ENCODE data around the gene TMEM202.
"Not testable (repeated sequence)": the region's sequence is repeated elsewhere in the genome, so short reads cannot be mapped to it uniquely, and the experiment has no call there.

Gene TMEM202

DNA sequence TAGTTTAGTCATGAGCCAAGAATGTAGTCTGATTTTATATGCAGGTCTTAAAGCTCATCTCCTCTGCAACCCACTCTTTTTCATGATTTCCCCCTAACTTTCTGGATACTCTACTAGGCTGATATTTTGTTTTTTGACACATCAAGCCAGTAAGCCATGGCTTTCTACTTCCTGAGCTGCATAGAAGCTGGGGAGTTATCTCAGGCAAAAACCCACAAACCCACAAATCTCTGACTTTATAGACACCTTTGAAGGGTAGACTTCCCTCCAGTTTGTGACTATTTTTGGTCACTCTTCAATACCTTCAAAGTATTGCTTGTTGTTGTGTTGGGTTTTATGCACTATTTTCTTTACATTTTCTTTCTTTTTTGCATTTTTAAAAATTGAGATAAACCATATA lies 28.6 kb downstream of the TMEM202 start:
- no peaks in the 10 kb centered on the region for H3K27me3 ChIP-seq (ENCODE audit: insufficient read depth, poor library complexity, severe bottlenecking)
- no peak for DNase-seq (ENCODE audit: low read depth in 1 of 2, low spot score in 1 of 2)
- TF ChIP-seq, protein P1, sequence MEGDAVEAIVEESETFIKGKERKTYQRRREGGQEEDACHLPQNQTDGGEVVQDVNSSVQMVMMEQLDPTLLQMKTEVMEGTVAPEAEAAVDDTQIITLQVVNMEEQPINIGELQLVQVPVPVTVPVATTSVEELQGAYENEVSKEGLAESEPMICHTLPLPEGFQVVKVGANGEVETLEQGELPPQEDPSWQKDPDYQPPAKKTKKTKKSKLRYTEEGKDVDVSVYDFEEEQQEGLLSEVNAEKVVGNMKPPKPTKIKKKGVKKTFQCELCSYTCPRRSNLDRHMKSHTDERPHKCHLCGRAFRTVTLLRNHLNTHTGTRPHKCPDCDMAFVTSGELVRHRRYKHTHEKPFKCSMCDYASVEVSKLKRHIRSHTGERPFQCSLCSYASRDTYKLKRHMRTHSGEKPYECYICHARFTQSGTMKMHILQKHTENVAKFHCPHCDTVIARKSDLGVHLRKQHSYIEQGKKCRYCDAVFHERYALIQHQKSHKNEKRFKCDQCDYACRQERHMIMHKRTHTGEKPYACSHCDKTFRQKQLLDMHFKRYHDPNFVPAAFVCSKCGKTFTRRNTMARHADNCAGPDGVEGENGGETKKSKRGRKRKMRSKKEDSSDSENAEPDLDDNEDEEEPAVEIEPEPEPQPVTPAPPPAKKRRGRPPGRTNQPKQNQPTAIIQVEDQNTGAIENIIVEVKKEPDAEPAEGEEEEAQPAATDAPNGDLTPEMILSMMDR (IDR thresholded peaks at IDR 0.05; ENCODE audit: insufficient read depth, low read length): no peak
- TF ChIP-seq, protein P2, sequence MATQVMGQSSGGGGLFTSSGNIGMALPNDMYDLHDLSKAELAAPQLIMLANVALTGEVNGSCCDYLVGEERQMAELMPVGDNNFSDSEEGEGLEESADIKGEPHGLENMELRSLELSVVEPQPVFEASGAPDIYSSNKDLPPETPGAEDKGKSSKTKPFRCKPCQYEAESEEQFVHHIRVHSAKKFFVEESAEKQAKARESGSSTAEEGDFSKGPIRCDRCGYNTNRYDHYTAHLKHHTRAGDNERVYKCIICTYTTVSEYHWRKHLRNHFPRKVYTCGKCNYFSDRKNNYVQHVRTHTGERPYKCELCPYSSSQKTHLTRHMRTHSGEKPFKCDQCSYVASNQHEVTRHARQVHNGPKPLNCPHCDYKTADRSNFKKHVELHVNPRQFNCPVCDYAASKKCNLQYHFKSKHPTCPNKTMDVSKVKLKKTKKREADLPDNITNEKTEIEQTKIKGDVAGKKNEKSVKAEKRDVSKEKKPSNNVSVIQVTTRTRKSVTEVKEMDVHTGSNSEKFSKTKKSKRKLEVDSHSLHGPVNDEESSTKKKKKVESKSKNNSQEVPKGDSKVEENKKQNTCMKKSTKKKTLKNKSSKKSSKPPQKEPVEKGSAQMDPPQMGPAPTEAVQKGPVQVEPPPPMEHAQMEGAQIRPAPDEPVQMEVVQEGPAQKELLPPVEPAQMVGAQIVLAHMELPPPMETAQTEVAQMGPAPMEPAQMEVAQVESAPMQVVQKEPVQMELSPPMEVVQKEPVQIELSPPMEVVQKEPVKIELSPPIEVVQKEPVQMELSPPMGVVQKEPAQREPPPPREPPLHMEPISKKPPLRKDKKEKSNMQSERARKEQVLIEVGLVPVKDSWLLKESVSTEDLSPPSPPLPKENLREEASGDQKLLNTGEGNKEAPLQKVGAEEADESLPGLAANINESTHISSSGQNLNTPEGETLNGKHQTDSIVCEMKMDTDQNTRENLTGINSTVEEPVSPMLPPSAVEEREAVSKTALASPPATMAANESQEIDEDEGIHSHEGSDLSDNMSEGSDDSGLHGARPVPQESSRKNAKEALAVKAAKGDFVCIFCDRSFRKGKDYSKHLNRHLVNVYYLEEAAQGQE (IDR thresholded peaks at IDR 0.05; ENCODE audit: insufficient replicate concordance, low read depth): no peak
- H3K27ac ChIP-seq (replicated peaks): no peak overlapping the region
- H3K4me3 ChIP-seq (replicated peaks; ENCODE audit: insufficient read depth, low read length): no peak overlapping the region

DNA sequence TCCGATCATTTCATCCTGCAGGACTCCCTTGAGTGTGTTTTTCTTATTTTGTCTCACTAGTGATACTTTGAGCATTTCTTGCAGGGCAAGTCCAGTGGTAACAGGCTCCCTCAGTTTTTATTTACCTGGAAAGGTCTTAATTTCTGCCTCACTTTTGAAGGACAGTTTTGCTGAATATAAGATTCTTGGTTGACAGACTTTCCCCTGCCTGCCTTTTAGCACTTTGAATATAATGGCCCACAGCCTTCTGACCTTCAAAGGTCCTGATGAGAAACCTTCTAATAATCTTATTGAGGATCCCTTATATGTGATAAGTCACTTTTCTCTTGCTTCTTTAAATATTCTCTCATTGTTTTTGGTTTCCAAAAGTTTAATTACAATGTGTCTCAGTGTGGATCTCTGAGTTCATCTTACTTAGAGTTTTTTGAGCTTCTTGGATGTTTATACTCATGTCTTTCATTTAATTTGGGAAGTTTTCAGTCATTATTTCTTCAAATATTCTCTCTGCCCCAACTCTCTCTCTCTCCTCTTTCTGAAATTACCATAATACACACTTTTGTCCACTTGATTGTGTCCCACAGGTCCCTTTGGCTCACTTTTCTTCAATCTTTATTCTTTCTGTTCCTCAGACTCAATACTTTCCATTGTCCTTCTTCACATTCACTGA lies 39.7 kb downstream of the TMEM202 start:
- Histone ChIP-seq H3K4me3 (replicated peaks; ENCODE audit: insufficient read depth, low read length) (no peak overlapping the region), H3K27ac (replicated peaks) (no peak overlapping the region), H3K27me3 (ENCODE audit: insufficient read depth, poor library complexity, severe bottlenecking) (no peaks in the 10 kb centered on the region)
- no peak for DNase-seq (ENCODE audit: low read depth in 1 of 2, low spot score in 1 of 2)
- TF ChIP-seq SPI1 (IDR thresholded peaks at IDR 0.05; ENCODE audit: borderline replicate concordance, low read depth): no peak
- TF ChIP-seq, protein P2 (IDR thresholded peaks at IDR 0.05; ENCODE audit: insufficient replicate concordance, low read depth): no peak
- TF ChIP-seq, protein P1 (IDR thresholded peaks at IDR 0.05; ENCODE audit: insufficient read depth, low read length): no peak
- no peak for TF ChIP-seq GABPA (IDR thresholded peaks at IDR 0.05; ENCODE audit: low read depth)
- no peak for TF ChIP-seq POLR2AphosphoS5 (IDR thresholded peaks at IDR 0.05; ENCODE audit: low read depth)

DNA sequence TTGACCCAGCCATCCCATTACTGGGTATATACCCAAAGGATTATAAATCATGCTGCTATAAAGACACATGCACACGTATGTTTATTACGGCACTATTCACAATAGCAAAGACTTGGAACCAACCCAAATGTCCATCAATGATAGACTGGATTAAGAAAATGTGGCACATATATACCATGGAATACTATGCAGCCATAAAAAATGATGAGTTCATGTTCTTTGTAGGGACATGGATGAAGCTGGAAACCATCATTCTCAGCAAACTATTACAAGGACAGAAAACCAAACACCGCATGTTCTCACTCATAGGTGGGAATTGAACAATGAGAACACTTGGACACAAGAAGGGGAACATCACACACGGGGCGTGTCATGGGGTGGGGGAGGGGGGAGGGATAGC lies 44.7 kb downstream of the TMEM202 start:
- DNase-seq (ENCODE audit: low read depth in 1 of 2, low spot score in 1 of 2); H3K4me3 ChIP-seq (replicated peaks; ENCODE audit: insufficient read depth, low read length); H3K27me3 ChIP-seq (ENCODE audit: insufficient read depth, poor library complexity, severe bottlenecking); H3K27ac ChIP-seq (replicated peaks): not testable (repeated sequence)

DNA sequence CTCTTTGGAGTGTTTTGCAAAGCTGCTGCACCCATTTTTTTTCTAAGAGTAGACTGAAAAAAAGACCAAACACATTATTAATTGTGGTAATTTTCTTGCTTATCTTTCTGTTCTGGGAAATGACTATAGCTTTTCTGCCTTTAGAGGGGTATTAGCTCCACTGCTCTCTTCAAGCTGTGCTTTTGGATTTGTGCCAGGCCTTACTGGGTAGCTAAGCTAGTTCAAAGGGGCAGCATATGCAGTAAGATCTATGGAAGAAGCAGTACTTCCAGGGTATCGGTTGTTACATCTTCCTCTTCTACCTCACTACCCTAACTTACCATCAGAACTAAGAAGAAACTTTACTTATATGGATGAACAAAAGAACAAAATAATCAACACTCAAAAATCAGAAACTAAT lies 47.3 kb downstream of the TMEM202 start:
- H3K27me3 ChIP-seq (ENCODE audit: insufficient read depth, poor library complexity, severe bottlenecking): no peaks in the 10 kb centered on the region
- H3K27ac ChIP-seq (replicated peaks): no peak overlapping the region
- no peak for DNase-seq (ENCODE audit: low read depth in 1 of 2, low spot score in 1 of 2)
- TF ChIP-seq GABPA (IDR thresholded peaks at IDR 0.05; ENCODE audit: low read depth) (no peak), POLR2AphosphoS5 (IDR thresholded peaks at IDR 0.05; ENCODE audit: low read depth) (no peak), SPI1 (IDR thresholded peaks at IDR 0.05; ENCODE audit: borderline replicate concordance, low read depth) (no peak)
- TF ChIP-seq, protein P1 (IDR thresholded peaks at IDR 0.05; ENCODE audit: insufficient read depth, low read length): no peak
- TF ChIP-seq, protein P2 (IDR thresholded peaks at IDR 0.05; ENCODE audit: insufficient replicate concordance, low read depth): no peak
- no peak overlapping the region for H3K4me3 ChIP-seq (replicated peaks; ENCODE audit: insufficient read depth, low read length)
